ENCODE measurements around the gene PAPOLG. TPM values are rescaled to one million over a fixed set of nuclear protein-coding genes. Genes with fewer than 3 reads are reported as not detected.

Gene PAPOLG
- total and polyA plus RNA-seq, 2 of the 4 experiments (the other 2 are of a cell fraction): 3.5 to 12.4 TPM

GRCh38 chr2:60745330-60745729 is 10.7 kb upstream of the PAPOLG start:
- no peaks in the 10 kb centered on the region for H3K9me3 ChIP-seq (ENCODE audit: control insufficient read depth, insufficient read depth, low read length)
- intact Hi-C loops (cut with micrococcal nuclease) (no loop called here), in situ Hi-C loops (cut with MboI; ENCODE audit: low sequenced_read_pairs) (no loop called here), dilution Hi-C loops (cut with HindIII; ENCODE audit: low sequenced_read_pairs, unreplicated experiment) (no loop called here)
- H4K8ac ChIP-seq (ENCODE audit: low read depth in 2 of 2, low read length in 2 of 2): no peak overlapping the region
- H4K20me1 ChIP-seq (ENCODE audit: insufficient read depth, low read length): no peaks in the 10 kb centered on the region
- H3K4me1 ChIP-seq (ENCODE audit: control insufficient read depth, insufficient read depth, low read length): no peaks in the 10 kb centered on the region
- no peak overlapping the region for H3K18ac ChIP-seq (ENCODE audit: low read depth, low read length)
- no peak overlapping the region for H2BK15ac ChIP-seq (ENCODE audit: low read depth, low read length)
- H3K4me2 ChIP-seq (ENCODE audit: low read depth, low read length): no peak overlapping the region
- no peak for ATAC-seq (ENCODE audit: low read depth)
- H3K4ac ChIP-seq (ENCODE audit: low read depth, low read length): no peak overlapping the region
- no peak overlapping the region for H3K14ac ChIP-seq (replicated peaks; ENCODE audit: low read depth, low read length)
- no peaks in the 10 kb centered on the region for H3K36me3 ChIP-seq (ENCODE audit: control insufficient read depth, insufficient read depth, low read length)
- no peak overlapping the region for H2BK20ac ChIP-seq (ENCODE audit: low read depth, low read length)
- BruUV-seq (replicated peaks): no TSS peak
- no peak overlapping the region for H3K23ac ChIP-seq (ENCODE audit: low read depth, low read length)
- no peak overlapping the region for H4K91ac ChIP-seq (ENCODE audit: insufficient read depth, low read depth, low read length)
- no peak for DNase-seq
- WGBS, 2 experiments (ENCODE audit: extremely low coverage in 2 of 2, insufficient read length in 1 of 2): 90% methylated on average over 4 of the region's 5 CpGs; no CpG with 5 or more reads in 1 of the 2 experiments
- H2BK5ac ChIP-seq (ENCODE audit: low read depth, low read length, poor library complexity, severe bottlenecking): no peak overlapping the region
- no peak overlapping the region for H3K9ac ChIP-seq (ENCODE audit: low read depth, low read length)
- H3K27me3 ChIP-seq (ENCODE audit: control insufficient read depth, insufficient read depth, low read length): peaks cover 10% of the 10 kb centered on the region
- no peak overlapping the region for H4K5ac ChIP-seq (ENCODE audit: low read depth, low read length)
- ChIA-PET CTCF (no interaction called here), POLR2A (ENCODE audit: unreplicated experiment) (no interaction called here)
- no peaks in the 10 kb centered on the region for H3K79me1 ChIP-seq (ENCODE audit: low read depth in 1 of 2, low read length in 2 of 2)
- H2AK9ac ChIP-seq (replicated peaks; ENCODE audit: low read depth, low read length, poor library complexity): no peak overlapping the region
- H2BK120ac ChIP-seq (ENCODE audit: low read depth, low read length): no peak overlapping the region
- no peak overlapping the region for H3K27ac ChIP-seq (ENCODE audit: insufficient read depth, low read length)
- H3K4me3 ChIP-seq (ENCODE audit: insufficient read depth, low read depth, low read length): no peak overlapping the region
- no peaks in the 10 kb centered on the region for H3K9me1 ChIP-seq (ENCODE audit: insufficient read depth, low read length)
- H3K56ac ChIP-seq (ENCODE audit: extremely low read depth, insufficient read depth, low read length): no peak overlapping the region
- peak overlapping the region; percentile 27 for H2AFZ ChIP-seq (replicated peaks; ENCODE audit: low read length, poor library complexity)
- H2AK5ac ChIP-seq (ENCODE audit: low read depth, low read length): no peak overlapping the region
- TF ChIP-seq RFX5 (IDR thresholded peaks at IDR 0.05; ENCODE audit: low read depth, low read length) (no peak), MAFK (IDR thresholded peaks at IDR 0.05; ENCODE audit: low read depth, low read length) (no peak), CEBPB (IDR thresholded peaks at IDR 0.05; ENCODE audit: low read depth, low read length) (no peak), USF2 (IDR thresholded peaks at IDR 0.05; ENCODE audit: low read depth, low read length) (no peak), CHD1 (IDR thresholded peaks at IDR 0.05; ENCODE audit: low read depth, low read length) (no peak), MAZ (IDR thresholded peaks at IDR 0.05; ENCODE audit: borderline replicate concordance, low read depth, low read length) (no peak), FOS (IDR thresholded peaks at IDR 0.05; ENCODE audit: low read depth, low read length) (no peak), MXI1 (IDR thresholded peaks at IDR 0.05; ENCODE audit: borderline replicate concordance, low read depth, low read length) (no peak), NFE2L2 (IDR thresholded peaks at IDR 0.05; ENCODE audit: low read depth, low read length) (no peak), RAD21 (IDR thresholded peaks at IDR 0.05; ENCODE audit: low read length) (no peak), POLR2A (IDR thresholded peaks at IDR 0.05; ENCODE audit: low read depth, low read length) (no peak)
